ENCODE measurements around the gene HOXD10. TPM values are rescaled to one million over a fixed set of nuclear protein-coding genes. Genes with fewer than 3 reads are reported as not detected.

HOXD10 gene
- polyA plus RNA-seq (ENCODE audit: insufficient read length in 4 of 4): 100 to 1,000 TPM; 132 to 203 (median 164) TPM

- peak in 1 of 4 donors; percentile 92 for DNase-seq (ENCODE audit: low read depth in 4 of 4, low spot score in 2 of 4)
Observed at GRCh38 chr2:176115883-176116813, at the start of gene HOXD10. Gene HOXD10, plus strand, starts transcription at chr2:176116778. Its CDS starts 56 bp downstream, at chr2:176116834.

- DNase-seq (ENCODE audit: low read depth in 4 of 4, low spot score in 2 of 4): no peak
Observed at GRCh38 chr2:176067589-176068418, 48.8 kb upstream of the HOXD10 start.

- no peak for DNase-seq (ENCODE audit: low read depth in 4 of 4, low spot score in 2 of 4)
Observed at GRCh38 chr2:176068419-176068832, 48.2 kb upstream of the HOXD10 start.

- no peak for DNase-seq (ENCODE audit: low read depth in 4 of 4, low spot score in 2 of 4)
Observed at GRCh38 chr2:176071330-176072291, 45.0 kb upstream of the HOXD10 start.

GRCh38 chr2:176072292-176072669 lies 44.3 kb upstream of the HOXD10 start:
- DNase-seq (ENCODE audit: low read depth in 4 of 4, low spot score in 2 of 4): no peak

- DNase-seq (ENCODE audit: low read depth in 4 of 4, low spot score in 2 of 4): no peak
Observed at GRCh38 chr2:176072951-176073904, 43.4 kb upstream of the HOXD10 start.

- no peak for DNase-seq (ENCODE audit: low read depth in 4 of 4, low spot score in 2 of 4)
Observed at GRCh38 chr2:176074919-176075425, 41.6 kb upstream of the HOXD10 start.

- no peak for DNase-seq (ENCODE audit: low read depth in 4 of 4, low spot score in 2 of 4)
Observed at GRCh38 chr2:176075481-176075880, 41.1 kb upstream of the HOXD10 start.

- DNase-seq (ENCODE audit: low read depth in 4 of 4, low spot score in 2 of 4): no peak
Observed at GRCh38 chr2:176076063-176076462, 40.5 kb upstream of the HOXD10 start.

GRCh38 chr2:176076796-176077195 lies 39.8 kb upstream of the HOXD10 start:
- no peak for DNase-seq (ENCODE audit: low read depth in 4 of 4, low spot score in 2 of 4)

GRCh38 chr2:176078541-176079284 lies 37.9 kb upstream of the HOXD10 start:
- peak in 1 of 4 donors; percentile 16 for DNase-seq (ENCODE audit: low read depth in 4 of 4, low spot score in 2 of 4)

GRCh38 chr2:176079285-176079830 lies 37.2 kb upstream of the HOXD10 start:
- peak in 1 of 4 donors; percentile 7 for DNase-seq (ENCODE audit: low read depth in 4 of 4, low spot score in 2 of 4)

- DNase-seq (ENCODE audit: low read depth in 4 of 4, low spot score in 2 of 4): peak in 1 of 4 donors; percentile 20
Observed at GRCh38 chr2:176079831-176080539, 36.6 kb upstream of the HOXD10 start.

- DNase-seq (ENCODE audit: low read depth in 4 of 4, low spot score in 2 of 4): peak in 1 of 4 donors; percentile 16
Observed at GRCh38 chr2:176080540-176081375, 35.8 kb upstream of the HOXD10 start.

- DNase-seq (ENCODE audit: low read depth in 4 of 4, low spot score in 2 of 4): peak in 1 of 4 donors; percentile 31
Observed at GRCh38 chr2:176081376-176081836, 35.2 kb upstream of the HOXD10 start.

All from left renal cortex interstitium (tissue), 4 donors.